ENCODE results near the gene RALB. TPM values are rescaled to one million over a fixed set of nuclear protein-coding genes. Genes with fewer than 3 reads are reported as not detected.

The RALB gene
- total and polyA plus RNA-seq, 2 of the 8 experiments (the other 6 are each of a cell fraction or from before 2014, with no cell fraction given): 12.0 to 16.6 TPM

GRCh38 chr2:120223034-120223912 lies 29.4 kb upstream of the RALB start, which contains the start of gene TMEM185B (continued):
- TF ChIP-seq, protein P1, sequence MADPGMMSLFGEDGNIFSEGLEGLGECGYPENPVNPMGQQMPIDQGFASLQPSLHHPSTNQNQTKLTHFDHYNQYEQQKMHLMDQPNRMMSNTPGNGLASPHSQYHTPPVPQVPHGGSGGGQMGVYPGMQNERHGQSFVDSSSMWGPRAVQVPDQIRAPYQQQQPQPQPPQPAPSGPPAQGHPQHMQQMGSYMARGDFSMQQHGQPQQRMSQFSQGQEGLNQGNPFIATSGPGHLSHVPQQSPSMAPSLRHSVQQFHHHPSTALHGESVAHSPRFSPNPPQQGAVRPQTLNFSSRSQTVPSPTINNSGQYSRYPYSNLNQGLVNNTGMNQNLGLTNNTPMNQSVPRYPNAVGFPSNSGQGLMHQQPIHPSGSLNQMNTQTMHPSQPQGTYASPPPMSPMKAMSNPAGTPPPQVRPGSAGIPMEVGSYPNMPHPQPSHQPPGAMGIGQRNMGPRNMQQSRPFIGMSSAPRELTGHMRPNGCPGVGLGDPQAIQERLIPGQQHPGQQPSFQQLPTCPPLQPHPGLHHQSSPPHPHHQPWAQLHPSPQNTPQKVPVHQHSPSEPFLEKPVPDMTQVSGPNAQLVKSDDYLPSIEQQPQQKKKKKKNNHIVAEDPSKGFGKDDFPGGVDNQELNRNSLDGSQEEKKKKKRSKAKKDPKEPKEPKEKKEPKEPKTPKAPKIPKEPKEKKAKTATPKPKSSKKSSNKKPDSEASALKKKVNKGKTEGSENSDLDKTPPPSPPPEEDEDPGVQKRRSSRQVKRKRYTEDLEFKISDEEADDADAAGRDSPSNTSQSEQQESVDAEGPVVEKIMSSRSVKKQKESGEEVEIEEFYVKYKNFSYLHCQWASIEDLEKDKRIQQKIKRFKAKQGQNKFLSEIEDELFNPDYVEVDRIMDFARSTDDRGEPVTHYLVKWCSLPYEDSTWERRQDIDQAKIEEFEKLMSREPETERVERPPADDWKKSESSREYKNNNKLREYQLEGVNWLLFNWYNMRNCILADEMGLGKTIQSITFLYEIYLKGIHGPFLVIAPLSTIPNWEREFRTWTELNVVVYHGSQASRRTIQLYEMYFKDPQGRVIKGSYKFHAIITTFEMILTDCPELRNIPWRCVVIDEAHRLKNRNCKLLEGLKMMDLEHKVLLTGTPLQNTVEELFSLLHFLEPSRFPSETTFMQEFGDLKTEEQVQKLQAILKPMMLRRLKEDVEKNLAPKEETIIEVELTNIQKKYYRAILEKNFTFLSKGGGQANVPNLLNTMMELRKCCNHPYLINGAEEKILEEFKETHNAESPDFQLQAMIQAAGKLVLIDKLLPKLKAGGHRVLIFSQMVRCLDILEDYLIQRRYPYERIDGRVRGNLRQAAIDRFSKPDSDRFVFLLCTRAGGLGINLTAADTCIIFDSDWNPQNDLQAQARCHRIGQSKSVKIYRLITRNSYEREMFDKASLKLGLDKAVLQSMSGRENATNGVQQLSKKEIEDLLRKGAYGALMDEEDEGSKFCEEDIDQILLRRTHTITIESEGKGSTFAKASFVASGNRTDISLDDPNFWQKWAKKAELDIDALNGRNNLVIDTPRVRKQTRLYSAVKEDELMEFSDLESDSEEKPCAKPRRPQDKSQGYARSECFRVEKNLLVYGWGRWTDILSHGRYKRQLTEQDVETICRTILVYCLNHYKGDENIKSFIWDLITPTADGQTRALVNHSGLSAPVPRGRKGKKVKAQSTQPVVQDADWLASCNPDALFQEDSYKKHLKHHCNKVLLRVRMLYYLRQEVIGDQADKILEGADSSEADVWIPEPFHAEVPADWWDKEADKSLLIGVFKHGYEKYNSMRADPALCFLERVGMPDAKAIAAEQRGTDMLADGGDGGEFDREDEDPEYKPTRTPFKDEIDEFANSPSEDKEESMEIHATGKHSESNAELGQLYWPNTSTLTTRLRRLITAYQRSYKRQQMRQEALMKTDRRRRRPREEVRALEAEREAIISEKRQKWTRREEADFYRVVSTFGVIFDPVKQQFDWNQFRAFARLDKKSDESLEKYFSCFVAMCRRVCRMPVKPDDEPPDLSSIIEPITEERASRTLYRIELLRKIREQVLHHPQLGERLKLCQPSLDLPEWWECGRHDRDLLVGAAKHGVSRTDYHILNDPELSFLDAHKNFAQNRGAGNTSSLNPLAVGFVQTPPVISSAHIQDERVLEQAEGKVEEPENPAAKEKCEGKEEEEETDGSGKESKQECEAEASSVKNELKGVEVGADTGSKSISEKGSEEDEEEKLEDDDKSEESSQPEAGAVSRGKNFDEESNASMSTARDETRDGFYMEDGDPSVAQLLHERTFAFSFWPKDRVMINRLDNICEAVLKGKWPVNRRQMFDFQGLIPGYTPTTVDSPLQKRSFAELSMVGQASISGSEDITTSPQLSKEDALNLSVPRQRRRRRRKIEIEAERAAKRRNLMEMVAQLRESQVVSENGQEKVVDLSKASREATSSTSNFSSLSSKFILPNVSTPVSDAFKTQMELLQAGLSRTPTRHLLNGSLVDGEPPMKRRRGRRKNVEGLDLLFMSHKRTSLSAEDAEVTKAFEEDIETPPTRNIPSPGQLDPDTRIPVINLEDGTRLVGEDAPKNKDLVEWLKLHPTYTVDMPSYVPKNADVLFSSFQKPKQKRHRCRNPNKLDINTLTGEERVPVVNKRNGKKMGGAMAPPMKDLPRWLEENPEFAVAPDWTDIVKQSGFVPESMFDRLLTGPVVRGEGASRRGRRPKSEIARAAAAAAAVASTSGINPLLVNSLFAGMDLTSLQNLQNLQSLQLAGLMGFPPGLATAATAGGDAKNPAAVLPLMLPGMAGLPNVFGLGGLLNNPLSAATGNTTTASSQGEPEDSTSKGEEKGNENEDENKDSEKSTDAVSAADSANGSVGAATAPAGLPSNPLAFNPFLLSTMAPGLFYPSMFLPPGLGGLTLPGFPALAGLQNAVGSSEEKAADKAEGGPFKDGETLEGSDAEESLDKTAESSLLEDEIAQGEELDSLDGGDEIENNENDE (IDR thresholded peaks at IDR 0.05; ENCODE audit: insufficient replicate concordance, low read length): no peak
- peak; percentile 46; the same call in 1 of the 2 replicates for TF ChIP-seq GTF2F1 (IDR thresholded peaks at IDR 0.05; ENCODE audit: borderline replicate concordance, low read depth, low read length)
- TF ChIP-seq SP4 (IDR thresholded peaks at IDR 0.05; ENCODE audit: low read length): no peak; the same call in 1 of the 2 replicates
- TF ChIP-seq JUND (IDR thresholded peaks at IDR 0.05; ENCODE audit: low read length): no peak
- TF ChIP-seq ZNF274 (IDR thresholded peaks at IDR 0.05; ENCODE audit: borderline replicate concordance, extremely low read depth, low read length): no peak
- 0 out of 2 replicates have a peak, but pooled peaks have one; percentile 48 for TF ChIP-seq SUZ12 (IDR thresholded peaks at IDR 0.05; ENCODE audit: low read length)
- peak; percentile 86 for TF ChIP-seq RBBP5 (IDR thresholded peaks at IDR 0.05; ENCODE audit: borderline replicate concordance, low read depth, low read length)
- no peak for TF ChIP-seq RFX5 (IDR thresholded peaks at IDR 0.05; ENCODE audit: borderline replicate concordance, low read depth, low read length)
- TF ChIP-seq MAFK (IDR thresholded peaks at IDR 0.05; ENCODE audit: low read depth, low read length): no peak
